OCI-LY3 (cell line): ENCODE data around the gene UNC13D.

Source experiments
- EZH2phosphoT487 ChIP-seq: fragments of 200-600 bp; shearing (Covaris generic); IDR thresholded peaks from 2 replicates; pipeline ENCODE4 v1.6.1; 2018; ENCODE audit warnings: antibody characterized with exemption, mixed run types, low read depth
- TF ChIP-seq, protein P1 (sequence below): fragments of 200-600, 300-600 bp; sonication (generic); IDR thresholded peaks from 2 replicates; pipeline ENCODE4 v1.5.1; 2014; ENCODE audit warnings: antibody characterized with exemption, low read length, low read depth

DNA sequence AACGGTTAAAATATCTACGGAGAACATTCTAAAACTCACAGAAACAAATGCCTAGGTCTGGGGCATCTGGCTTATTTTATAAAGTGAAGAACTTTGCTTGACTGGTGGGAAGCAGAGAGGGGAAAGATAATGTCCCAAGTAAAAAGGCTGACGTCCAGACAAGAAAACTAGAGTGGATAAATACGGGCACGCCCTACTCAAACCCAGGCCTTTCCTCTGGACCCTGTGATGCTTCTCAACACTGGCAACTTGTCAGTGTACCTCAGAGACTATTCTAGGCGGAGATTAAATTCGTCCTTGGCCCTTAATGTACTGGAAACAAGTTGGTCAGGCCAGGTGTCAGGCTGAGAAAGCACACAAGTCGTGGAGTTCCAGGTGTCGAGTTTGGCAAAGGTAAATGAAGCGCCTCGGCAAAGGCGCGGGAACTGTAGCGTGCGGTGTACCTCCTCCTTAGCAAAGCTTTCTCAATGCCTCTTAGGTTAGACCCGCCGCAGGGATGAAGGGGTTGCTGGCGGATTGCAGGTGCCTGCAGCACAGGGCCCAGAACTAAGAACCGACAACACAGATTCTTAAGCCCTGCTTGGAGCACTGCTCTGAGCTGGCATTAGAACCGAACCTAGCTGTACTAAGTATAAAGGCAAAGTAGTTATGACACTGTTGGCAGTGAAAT is 60.3 kb downstream of the UNC13D start:
- TF ChIP-seq, protein P1, sequence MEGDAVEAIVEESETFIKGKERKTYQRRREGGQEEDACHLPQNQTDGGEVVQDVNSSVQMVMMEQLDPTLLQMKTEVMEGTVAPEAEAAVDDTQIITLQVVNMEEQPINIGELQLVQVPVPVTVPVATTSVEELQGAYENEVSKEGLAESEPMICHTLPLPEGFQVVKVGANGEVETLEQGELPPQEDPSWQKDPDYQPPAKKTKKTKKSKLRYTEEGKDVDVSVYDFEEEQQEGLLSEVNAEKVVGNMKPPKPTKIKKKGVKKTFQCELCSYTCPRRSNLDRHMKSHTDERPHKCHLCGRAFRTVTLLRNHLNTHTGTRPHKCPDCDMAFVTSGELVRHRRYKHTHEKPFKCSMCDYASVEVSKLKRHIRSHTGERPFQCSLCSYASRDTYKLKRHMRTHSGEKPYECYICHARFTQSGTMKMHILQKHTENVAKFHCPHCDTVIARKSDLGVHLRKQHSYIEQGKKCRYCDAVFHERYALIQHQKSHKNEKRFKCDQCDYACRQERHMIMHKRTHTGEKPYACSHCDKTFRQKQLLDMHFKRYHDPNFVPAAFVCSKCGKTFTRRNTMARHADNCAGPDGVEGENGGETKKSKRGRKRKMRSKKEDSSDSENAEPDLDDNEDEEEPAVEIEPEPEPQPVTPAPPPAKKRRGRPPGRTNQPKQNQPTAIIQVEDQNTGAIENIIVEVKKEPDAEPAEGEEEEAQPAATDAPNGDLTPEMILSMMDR, result no peak
- no peak for TF ChIP-seq EZH2phosphoT487
